Gastroesophageal sphincter (tissue), 4 donors: ENCODE data around the gene PPIF. TPM values are rescaled to one million over a fixed set of nuclear protein-coding genes. Genes with fewer than 3 reads are reported as not detected.
A peak's percentile ranks its signal among the peaks of the same experiment; 100 is the strongest.

Experiments used
- ATAC-seq: fragments of 150-250 bp; one replicate; pipeline ENCODE4 v1.9.1; 2016; ENCODE audit warnings: mild to moderate bottlenecking, moderate library complexity
- H3K27ac ChIP-seq, 4 donors: fragments of 200-600 bp; sonication (generic) in 3 of 4; 1 replicate in 3 of 4; 2 replicates in 1 of 4; pipeline ENCODE4 v1.5.1; 2016 to 2019
- H3K27me3 ChIP-seq: fragments of 200-600 bp; sonication (generic); one replicate; pipeline ENCODE4 v1.5.1; 2019
- H3K36me3 ChIP-seq, 2 donors: fragments of 200-600 bp; sonication (generic); one replicate each; pipeline ENCODE4 v1.5.1; 2019; ENCODE audit warnings: control low read depth in 1 of 2
- H3K4me1 ChIP-seq, 3 donors: fragments of 200-600 bp; sonication (generic); 1 replicate in 2 of 3; 2 replicates in 1 of 3; pipeline ENCODE4 v1.5.1; 2016 to 2019; ENCODE audit warnings: control low read depth in 2 of 3
- H3K4me3 ChIP-seq, 2 donors: fragments of 200-600 bp; sonication (generic); one replicate each; pipeline ENCODE4 v1.5.1; 2019; ENCODE audit warnings: mild to moderate bottlenecking in 1 of 2, moderate library complexity in 1 of 2
- H3K9me3 ChIP-seq, 3 donors: fragments of 200-600 bp; sonication (generic); one replicate each; pipeline ENCODE4 v1.5.1; 2017 to 2019; ENCODE audit warnings: control low read depth in 2 of 3
- EP300 ChIP-seq: sonication (generic); formaldehyde crosslinking; IDR thresholded peaks from one replicate; pipeline ENCODE4 v1.6.1; 2017; ENCODE audit warnings: antibody characterized with exemption, mild to moderate bottlenecking
- POLR2A ChIP-seq, 2 donors: fragments of 450-650 bp; IDR thresholded peaks; one replicate each; pipeline ENCODE4 v1.6.1; 2017; ENCODE audit warnings: antibody characterized with exemption in 2 of 2, mild to moderate bottlenecking in 2 of 2, moderate library complexity in 1 of 2
- POLR2AphosphoS5 ChIP-seq: sonication (generic); formaldehyde crosslinking; IDR thresholded peaks from one replicate; pipeline ENCODE4 v1.6.1; 2017; ENCODE audit warnings: antibody characterized with exemption
- WGBS, 2 donors: methylation state at CpG; one replicate each; pipeline ENCODE4 v1.1.5; 2018; ENCODE audit warnings: low coverage in 1 of 2; 5-methylcytosine and 5-hydroxymethylcytosine counted together
- total RNA-seq, 4 donors: library from RNA; depleted of rRNA; stranded (reverse); fragments of >200 nt; gene quantifications; one replicate each; pipeline ENCODE4 v1.1.0, GENCODE V29; 2016
- TF ChIP-seq, protein P1 (sequence below), 4 experiments: fragments of 200-600 bp in 2 of 4; fragments of 450-650 bp in 2 of 4; sonication (generic) in 1 of 4; IDR thresholded peaks; one replicate each; pipeline ENCODE4 v1.5.1; 2017 to 2019; ENCODE audit warnings: antibody characterized with exemption in 4 of 4, mild to moderate bottlenecking in 2 of 4, moderate library complexity in 2 of 4

The PPIF gene
- total RNA-seq, 4 donors from 2014 or later, result 16.5 to 38.0 (median 22.8) TPM

DNA sequence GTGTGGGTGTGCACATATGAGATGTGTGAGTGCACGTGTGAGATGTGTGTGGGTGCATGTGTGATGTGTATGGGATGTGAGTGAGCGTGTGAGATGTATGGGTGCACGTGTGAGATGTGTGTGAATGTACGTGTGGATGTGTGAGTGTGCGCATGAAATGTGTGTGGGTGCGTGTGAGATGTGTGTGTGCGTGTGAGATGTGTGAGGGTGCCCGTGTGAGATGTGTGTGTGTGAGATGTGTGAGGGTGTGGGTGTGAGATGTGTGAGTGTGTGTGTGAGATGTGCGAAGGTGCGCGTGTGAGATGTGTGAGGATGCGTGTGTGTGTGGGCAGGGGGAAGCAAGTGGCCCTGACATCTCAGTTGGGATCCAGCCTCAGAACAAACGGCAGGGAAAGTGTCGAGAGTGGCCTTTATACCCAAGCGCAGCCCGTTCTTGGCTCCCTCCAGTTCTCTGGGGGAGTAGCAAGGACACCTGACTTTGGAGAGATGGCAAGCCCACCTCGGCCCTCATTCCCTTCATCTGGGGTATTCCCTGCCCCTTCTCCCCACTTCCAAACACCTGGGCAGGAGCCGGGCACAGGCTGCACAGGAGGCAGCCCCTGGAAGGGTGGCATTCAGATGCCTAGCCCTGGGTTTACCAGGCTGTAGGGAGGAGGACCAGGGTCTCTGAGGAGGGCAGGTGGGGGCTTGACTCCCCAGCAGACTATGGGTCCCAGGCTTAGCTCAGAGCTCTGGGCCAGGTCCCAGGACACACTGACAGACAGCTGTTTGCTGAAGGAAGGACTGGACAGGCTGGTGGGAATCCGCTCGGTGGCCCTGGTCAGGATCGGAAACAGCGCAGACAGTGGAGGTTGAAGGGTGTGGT, 31.6 kb downstream of the PPIF start:
- Histone ChIP-seq H3K4me1 (peaks cover 13 to 69% (median 46%) of the 10 kb centered on the region in 3 donors), H3K9me3 (no peaks in the 10 kb centered on the region), H3K27me3 (no peaks in the 10 kb centered on the region), H3K27ac (peak overlapping the region in 3 of 4 donors; percentile 88 to 91 (median 89)), H3K36me3 (peaks cover 0 to 2% of the 10 kb centered on the region in 2 donors), H3K4me3 (no peak overlapping the region)
- no peak for ATAC-seq
- TF ChIP-seq, protein P1, sequence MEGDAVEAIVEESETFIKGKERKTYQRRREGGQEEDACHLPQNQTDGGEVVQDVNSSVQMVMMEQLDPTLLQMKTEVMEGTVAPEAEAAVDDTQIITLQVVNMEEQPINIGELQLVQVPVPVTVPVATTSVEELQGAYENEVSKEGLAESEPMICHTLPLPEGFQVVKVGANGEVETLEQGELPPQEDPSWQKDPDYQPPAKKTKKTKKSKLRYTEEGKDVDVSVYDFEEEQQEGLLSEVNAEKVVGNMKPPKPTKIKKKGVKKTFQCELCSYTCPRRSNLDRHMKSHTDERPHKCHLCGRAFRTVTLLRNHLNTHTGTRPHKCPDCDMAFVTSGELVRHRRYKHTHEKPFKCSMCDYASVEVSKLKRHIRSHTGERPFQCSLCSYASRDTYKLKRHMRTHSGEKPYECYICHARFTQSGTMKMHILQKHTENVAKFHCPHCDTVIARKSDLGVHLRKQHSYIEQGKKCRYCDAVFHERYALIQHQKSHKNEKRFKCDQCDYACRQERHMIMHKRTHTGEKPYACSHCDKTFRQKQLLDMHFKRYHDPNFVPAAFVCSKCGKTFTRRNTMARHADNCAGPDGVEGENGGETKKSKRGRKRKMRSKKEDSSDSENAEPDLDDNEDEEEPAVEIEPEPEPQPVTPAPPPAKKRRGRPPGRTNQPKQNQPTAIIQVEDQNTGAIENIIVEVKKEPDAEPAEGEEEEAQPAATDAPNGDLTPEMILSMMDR (IDR thresholded peaks at IDR 0.05), result no peak
- peak; percentile 6 for TF ChIP-seq POLR2AphosphoS5
- 73 to 77% methylated on average over 15 to 19 of the region's 22 CpGs for WGBS, 2 donors

DNA sequence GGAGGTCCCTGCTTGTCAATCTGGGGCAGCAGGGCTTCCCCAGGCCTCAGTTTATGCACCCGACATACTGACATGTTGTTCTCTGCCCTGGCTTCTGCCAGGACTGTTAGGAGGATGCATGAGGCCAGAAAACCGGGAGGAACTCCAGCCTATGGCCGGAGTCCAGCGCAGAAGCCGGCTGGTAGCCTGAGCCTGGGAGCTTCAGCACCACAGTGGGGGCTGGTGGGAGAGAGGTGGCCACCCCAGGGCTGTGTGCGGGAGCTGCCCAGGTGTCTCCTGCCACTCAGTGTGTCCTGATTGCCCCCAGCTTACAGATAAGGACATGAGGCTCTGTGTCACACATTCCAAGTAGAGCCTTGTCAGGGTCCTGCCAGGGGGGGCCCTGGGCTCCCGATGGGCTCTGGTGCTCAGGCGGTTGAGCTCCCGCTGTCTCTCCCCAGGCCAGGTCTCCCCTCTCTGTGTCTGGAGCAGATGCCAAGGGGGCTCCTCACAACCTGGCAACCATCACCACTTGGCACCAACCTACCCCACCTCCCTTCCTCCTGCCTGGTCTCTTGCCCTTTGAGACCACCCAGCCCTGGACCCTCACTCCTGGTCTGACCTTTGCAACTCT, 32.3 kb downstream of the PPIF start:
- 20% methylated on average over 5 of the region's 9 CpGs; no CpG with 5 or more reads in 1 of the 2 donors for WGBS, 2 donors
- H3K36me3 ChIP-seq, result peaks cover 0 to 10% of the 10 kb centered on the region in 2 donors
- no peaks in the 10 kb centered on the region for H3K27me3 ChIP-seq
- TF ChIP-seq POLR2A (IDR thresholded peaks at IDR 0.05), result no peak
- no peak for TF ChIP-seq POLR2AphosphoS5
- no peak for TF ChIP-seq EP300
- TF ChIP-seq, protein P1 (IDR thresholded peaks at IDR 0.05), result no peak
- no peak overlapping the region for H3K4me3 ChIP-seq
- no peaks in the 10 kb centered on the region for H3K9me3 ChIP-seq
- peaks cover 13 to 75% (median 46%) of the 10 kb centered on the region in 3 donors for H3K4me1 ChIP-seq
- peak overlapping the region; percentile 85 to 91 (median 88) for H3K27ac ChIP-seq
- peak; percentile 18 for ATAC-seq

DNA sequence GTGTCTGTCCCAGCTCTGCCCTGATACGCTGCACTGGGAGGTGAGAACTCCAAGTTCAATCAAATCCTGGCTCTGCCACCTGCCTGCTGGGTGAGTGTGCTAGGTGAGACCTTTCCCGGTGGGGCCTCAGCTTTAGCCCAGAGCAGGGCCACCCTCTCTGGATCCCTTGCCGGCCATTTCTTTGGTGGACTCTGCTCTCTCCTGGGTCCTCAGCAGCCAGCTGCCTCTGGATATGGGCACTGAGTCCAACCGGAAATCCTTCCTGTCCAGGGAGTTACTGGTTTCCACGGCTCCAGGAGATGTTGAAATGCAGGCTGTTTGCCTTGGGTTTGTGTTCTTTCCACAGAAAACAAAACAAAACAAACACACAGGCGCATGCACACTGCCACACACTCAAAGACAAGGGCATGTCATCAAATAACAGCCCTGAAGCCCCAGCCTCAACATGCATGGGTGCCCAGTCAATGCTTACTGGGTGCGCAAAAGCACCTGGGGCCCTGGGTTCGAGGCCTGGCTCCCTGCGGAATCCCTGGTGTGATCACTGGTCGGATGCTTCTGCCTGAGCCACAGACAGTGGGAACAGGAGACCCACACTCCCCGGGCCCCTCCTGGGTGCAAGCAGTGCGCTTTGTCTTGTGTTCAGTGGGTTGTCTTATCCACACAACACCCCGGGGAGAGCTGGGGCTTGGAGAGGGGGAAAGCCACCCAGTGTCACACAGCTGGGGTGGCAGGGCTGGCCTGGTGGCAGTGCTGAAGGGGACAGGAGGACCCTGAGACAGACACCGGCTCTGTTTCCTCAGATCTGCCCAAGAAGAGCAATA, 33.1 kb downstream of the PPIF start:
- H3K4me3 ChIP-seq, result no peak overlapping the region
- H3K9me3 ChIP-seq, result no peaks in the 10 kb centered on the region
- peak overlapping the region; percentile 85 to 91 (median 88) for H3K27ac ChIP-seq
- ATAC-seq, result peak; percentile 77
- H3K27me3 ChIP-seq, result no peaks in the 10 kb centered on the region
- peaks cover 0 to 17% of the 10 kb centered on the region in 2 donors for H3K36me3 ChIP-seq
- WGBS, 2 donors, result 40 to 80% methylated on average over 1 of the region's 14 CpGs
- TF ChIP-seq POLR2AphosphoS5 (peak; percentile 72), POLR2A (IDR thresholded peaks at IDR 0.05) (no peak)
- H3K4me1 ChIP-seq, result peaks cover 13 to 68% (median 40%) of the 10 kb centered on the region in 3 donors

DNA sequence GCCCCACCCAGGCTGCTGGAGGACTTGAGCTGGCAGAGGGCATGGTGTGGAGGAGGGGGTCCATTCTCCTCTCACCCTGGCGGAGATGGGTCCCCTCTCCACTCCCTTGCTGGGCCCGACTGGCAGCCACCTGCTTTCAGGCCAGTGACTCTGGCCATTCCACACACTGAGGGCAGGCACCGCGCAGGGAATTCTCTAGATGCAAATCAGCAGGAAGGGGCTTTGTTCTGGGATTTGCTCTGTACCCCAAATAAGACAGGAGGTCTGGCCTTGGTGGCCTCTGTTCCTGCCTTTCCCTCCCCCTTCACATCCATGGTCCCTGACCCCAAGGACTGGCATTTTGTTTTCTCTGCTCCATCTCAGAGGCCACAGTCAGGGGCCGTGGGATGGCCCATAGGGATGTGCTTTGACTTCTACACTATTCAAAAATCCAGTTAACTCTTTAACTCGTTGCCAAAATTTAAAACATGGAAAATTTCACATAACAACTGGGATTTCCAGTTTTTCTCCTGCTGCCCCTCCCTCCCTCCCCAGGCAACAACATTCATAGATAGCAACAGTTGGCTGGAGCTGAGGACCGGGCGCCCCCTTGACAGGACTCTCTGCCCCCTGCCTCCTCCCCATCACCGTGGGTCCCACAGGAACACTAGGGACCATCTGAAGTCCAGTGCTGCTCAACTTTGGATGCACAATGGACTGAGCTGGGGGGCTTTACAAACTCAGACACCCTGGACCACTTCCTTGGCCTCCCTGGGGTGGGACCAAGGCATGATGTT, 33.9 kb downstream of the PPIF start:
- H3K4me1 ChIP-seq, result peaks cover 13 to 60% (median 37%) of the 10 kb centered on the region in 3 donors
- WGBS, 2 donors, result 17 to 43% methylated on average over 3 to 4 of the region's 9 CpGs
- peaks cover 0 to 25% of the 10 kb centered on the region in 2 donors for H3K36me3 ChIP-seq
- ATAC-seq, result no peak
- TF ChIP-seq, protein P1 (IDR thresholded peaks at IDR 0.05), result no peak
- TF ChIP-seq POLR2A (IDR thresholded peaks at IDR 0.05) (no peak), POLR2AphosphoS5 (no peak), EP300 (no peak)
- peak overlapping the region; percentile 85 to 91 (median 88) for H3K27ac ChIP-seq
- no peaks in the 10 kb centered on the region for H3K27me3 ChIP-seq
- no peaks in the 10 kb centered on the region for H3K9me3 ChIP-seq
- no peak overlapping the region for H3K4me3 ChIP-seq
